GM18870 (cell line): ENCODE data around the gene CFAP74.

ENCODE experiments used
- ATAC-seq: cut with Tn5 transposase; IDR thresholded peaks from one replicate; pipeline ENCODE4 v1.9.1; 2021; ENCODE audit warnings: moderate library complexity; ENCODE audit not compliant: unreplicated experiment

Gene CFAP74

DNA sequence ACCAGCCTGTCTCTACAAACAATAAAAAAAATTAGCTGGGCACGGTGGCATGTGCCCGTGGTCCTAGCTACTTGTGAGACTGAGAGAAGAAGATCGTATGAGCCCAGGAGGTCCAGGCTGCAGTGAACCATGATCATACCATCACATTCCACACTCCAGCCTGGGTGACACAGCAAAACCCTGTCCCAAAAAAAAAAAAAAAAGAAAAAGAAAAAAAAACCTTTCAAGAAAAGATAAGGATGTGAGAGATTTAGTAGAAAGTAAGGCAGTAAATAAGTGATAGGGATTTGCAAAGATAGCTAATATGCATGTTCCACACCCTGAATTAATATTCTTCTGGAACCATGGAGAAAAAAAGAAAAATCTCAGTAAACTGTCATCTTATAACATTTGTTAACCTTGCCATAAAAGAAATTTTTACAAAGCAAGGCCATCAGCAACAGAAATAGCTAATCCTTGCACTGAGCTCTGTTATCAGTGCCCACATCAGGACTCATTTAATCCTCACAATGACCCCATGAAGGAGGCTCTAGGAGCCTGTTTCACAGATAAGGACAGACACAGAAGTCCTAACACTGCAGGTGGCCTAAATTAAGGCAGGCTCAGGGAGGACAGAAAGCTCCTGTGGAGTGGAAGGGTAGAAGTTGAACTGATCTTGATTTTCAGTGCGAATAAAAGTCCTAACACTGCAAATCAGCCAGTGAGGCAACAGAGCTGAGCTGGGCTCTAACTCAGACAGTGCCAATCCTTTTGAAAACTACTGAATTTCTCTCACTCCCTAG, 120.3 kb downstream of the CFAP74 start:
- ATAC-seq = no peak

DNA sequence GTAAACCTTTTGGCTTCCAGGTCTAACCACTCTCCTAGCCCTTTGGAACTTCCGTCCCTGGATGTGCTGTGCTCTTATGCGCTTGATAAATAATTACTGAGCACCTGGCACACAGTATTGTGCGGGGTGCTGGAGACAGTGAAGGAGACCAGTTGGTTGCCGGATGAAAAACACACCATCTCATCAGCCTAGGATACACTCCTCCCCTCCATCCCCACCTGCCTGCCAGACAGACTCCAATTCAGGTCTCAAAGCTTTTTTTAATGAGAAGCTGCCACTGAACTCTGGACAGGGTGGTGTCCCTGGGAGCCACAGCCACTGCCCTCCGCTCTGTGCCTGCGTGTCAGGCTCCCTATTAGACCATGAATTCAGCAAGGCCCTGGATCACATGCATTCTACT, 121.9 kb downstream of the CFAP74 start:
- ATAC-seq = no peak

DNA sequence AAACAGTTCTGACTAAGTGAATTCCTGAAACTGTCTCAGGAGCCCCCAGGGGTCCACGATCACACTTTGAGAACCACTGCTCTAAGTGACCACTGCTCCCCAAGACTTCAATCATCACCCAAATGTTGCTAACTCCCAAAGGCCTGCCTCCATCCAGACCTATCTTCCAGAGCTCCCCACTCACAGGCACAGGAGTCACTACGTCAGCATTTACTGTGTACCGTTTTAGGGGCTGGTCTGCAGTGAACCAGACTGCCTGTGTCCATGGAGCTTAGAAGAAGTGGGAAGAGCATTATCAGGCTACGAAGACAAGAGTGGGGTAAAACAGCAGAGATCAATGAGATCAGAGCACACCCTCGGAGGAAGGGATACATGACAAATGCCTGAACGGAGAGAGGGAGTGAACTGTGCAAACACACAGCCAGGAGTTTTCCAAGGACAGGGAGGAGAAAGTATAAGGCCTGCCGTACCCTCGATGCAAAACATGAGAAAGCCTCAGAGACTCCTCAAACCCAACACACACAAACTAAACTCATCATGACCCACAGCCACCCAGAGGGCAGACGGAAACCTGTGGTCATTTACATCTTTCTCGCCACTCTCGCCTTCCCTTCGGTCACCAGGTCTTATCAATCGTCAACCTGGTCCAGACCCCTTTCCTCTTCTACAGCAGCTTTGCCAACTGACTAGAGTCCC, 122.8 kb downstream of the CFAP74 start:
- no peak for ATAC-seq

DNA sequence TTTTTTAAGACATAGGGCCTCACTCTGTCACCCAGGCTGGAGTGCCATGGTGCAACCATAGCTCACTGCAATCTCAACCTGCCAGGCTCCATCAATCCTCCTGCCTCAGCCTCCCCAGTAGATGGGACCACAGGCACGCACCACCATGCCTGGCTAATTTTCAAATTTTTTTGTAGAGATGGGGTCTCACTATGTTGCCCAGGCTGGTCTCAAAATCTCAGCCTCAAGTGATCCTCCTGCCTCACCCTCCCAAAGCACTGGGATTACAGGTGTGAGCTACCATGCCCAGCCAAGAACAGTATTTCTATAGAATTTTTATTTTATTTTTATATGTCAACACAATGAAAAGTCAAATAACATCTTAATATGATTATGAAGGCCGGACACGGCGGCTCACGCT, 123.6 kb downstream of the CFAP74 start:
- ATAC-seq = no peak

DNA sequence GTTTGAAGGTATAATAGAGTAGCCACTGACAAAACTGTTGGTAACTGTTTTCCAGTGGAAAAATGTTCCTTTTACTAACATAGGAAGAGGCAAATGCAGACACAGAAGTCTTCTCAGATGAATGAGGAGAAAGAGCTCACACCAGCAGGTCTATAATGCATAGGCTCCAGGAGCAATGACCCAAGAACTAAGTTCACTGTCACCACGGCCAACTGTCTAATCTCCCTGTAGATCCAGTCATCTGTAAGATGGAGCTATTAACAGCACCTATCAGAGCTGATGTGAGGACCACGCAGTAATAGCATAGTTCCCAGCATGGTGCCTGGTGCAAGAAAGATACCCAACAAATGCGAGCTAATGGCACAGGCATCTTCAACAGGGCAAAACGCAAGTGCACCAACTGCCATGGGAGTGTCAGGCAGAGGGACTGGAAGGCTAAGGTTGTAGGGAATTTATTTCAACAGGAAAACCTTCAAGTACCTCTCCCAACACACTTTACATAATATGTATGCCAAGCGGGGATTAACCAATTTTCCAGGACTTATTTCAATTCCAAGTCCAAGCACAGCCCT, 125.6 kb downstream of the CFAP74 start:
- ATAC-seq = no peak

DNA sequence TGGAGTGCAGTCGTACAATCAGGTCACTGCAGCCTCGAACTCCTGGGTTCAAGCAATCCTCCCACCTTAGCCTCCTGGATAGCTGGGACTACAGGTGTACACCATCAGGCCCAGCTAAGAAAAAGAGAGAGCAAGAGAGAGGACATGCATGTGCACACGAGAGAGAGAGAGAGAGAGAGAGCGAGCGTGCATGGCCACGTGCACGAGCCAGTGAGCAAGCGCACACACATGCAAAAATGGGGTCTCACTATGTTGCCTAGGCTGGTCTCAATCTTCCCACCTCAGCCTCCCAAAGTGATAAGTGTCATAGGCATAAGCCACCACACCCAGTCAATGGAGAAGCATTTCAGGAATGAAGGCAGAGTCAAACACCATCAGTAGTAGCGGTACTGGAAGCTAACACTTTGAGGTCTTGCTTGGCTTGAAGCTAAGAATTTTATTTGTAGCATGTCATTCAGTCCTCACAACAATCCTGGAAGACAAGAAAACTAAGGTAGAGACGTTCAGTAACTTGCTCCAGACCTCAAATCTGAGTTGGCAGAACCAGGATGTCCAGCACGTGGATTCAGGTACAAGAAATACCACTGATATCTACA, 127.2 kb downstream of the CFAP74 start:
- no peak for ATAC-seq

DNA sequence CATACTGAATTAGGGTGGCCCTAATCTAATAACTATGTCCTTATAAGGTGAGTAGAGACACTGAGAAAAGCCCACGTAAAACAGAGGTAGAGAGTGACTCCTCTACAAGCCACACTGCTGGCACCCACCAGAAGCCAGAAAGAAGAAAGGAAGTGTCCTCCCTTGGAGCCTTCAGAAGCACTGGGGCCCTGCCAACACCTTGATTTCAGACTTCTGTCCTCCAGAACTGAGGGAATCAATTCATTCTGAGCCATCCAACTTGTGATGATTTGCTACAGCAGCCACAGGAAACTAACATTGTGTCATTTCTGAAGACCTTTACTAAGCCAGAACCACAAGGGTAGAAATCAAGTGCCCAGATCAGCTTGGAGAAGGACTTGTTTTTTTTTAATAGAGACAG, 127.7 kb downstream of the CFAP74 start:
- no peak for ATAC-seq

DNA sequence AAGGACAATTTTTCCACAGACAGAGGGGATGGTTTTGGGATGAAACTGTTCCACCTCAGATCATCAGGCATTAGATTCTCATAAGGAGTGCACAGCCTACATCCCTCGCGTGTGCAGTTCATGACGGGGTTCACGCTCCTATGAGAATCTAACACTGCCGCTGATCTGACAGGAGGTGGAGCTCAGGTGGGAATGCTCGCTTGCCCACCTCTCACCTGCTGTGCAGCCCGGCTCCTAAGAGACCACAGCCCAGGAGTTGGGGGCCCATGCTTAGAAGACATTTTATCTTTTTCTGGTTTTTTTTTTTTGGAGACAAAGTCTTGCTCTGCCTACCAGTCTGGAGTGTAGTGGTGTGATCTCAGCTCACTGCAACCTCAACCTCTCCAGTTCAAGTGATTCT, 128.7 kb downstream of the CFAP74 start:
- ATAC-seq = no peak

DNA sequence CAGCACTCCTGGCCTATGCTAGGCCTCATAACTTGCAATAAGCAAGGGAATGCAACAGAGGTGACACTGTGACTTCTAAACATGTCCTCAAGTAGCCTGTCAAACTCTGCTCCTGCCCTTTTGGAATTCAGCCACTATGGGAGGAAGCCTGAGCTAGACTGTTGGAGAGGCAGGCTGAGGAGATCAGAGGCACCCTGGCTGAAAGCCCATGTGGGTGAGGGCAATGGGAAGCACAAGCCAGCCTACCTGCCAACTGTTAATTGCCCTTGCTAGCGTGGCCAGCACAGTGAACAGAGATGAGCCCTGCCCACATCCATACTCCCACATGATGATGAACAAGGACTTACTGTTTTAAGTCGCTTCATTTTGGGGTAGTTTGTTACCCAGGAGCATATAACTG, 130.4 kb downstream of the CFAP74 start:
- ATAC-seq = no peak

DNA sequence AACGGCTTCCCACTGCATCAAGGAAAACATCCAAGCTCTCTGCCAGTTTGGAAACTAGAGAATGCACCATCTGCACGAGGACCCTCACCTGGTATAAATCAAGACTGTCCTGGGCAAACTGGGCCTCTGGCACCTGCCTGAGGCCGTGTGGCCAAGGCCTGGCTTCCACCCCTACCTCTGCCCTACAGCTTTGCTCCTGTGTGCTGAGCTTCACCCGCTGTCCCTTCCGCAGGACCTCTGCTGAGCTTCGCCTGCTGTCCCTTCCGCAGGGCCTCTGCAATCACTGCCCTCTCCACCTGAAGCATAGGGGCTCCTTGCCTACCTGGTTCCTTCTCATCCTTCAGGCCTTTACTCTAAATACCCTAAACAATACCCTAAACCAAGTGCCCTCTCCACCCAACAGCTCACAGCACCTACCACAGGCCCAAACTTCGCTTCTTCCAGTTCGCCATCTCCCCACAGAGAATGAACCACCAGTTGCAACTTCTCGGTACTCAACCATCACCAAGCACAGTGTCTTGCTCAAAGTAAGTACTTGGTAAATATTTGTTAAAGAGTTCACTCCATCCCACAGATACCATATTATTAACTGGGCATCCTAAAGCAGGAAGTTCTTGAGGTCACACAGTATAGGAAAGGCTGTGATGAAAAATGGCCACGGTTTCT, 131.1 kb downstream of the CFAP74 start:
- ATAC-seq = no peak
